ENCODE data around the gene NOS1AP. TPM values are rescaled to one million over a fixed set of nuclear protein-coding genes. Genes with fewer than 3 reads are reported as not detected.

Gene NOS1AP
- total RNA-seq, 1 experiment from 2014 or later: 9.9 TPM

GRCh38 chr1:162206300-162206699, 136.8 kb downstream of the NOS1AP start:
- CTCF ChIA-PET: interaction anchor here (0.5 to 2.4 kb wide), 4 partner anchors 24 to 125 kb away, joined by 3 to 8 read pairs (median 4); no protein-coding TSS in a partner anchor
- no peak for DNase-seq
- intact Hi-C loops (cut with micrococcal nuclease; ENCODE audit: unreplicated experiment): no loop called here
- peaks cover 5% of the 10 kb centered on the region for H3K36me3 Mint-ChIP-seq (ENCODE audit: insufficient read depth, unreplicated experiment)
- peak overlapping the region; percentile 53 for H3K4me3 Mint-ChIP-seq (ENCODE audit: low read depth, unreplicated experiment)
- peak overlapping the region; percentile 26 for H3K27ac Mint-ChIP-seq (ENCODE audit: unreplicated experiment)
- TF ChIP-seq, protein P1, sequence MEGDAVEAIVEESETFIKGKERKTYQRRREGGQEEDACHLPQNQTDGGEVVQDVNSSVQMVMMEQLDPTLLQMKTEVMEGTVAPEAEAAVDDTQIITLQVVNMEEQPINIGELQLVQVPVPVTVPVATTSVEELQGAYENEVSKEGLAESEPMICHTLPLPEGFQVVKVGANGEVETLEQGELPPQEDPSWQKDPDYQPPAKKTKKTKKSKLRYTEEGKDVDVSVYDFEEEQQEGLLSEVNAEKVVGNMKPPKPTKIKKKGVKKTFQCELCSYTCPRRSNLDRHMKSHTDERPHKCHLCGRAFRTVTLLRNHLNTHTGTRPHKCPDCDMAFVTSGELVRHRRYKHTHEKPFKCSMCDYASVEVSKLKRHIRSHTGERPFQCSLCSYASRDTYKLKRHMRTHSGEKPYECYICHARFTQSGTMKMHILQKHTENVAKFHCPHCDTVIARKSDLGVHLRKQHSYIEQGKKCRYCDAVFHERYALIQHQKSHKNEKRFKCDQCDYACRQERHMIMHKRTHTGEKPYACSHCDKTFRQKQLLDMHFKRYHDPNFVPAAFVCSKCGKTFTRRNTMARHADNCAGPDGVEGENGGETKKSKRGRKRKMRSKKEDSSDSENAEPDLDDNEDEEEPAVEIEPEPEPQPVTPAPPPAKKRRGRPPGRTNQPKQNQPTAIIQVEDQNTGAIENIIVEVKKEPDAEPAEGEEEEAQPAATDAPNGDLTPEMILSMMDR (IDR thresholded peaks at IDR 0.05; ENCODE audit: unreplicated experiment): no peak
- H3K27me3 Mint-ChIP-seq (ENCODE audit: unreplicated experiment): peaks cover 17% of the 10 kb centered on the region
- no TSS peak for BruUV-seq (replicated peaks)
- H3K9me3 Mint-ChIP-seq (ENCODE audit: low read depth, unreplicated experiment): no peaks in the 10 kb centered on the region
- peaks cover 31% of the 10 kb centered on the region for H3K4me1 Mint-ChIP-seq (ENCODE audit: low read depth, unreplicated experiment)

- Mint-ChIP-seq H3K27ac (ENCODE audit: unreplicated experiment) (peak overlapping the region; percentile 26), H3K36me3 (ENCODE audit: insufficient read depth, unreplicated experiment) (peaks cover 5% of the 10 kb centered on the region), H3K9me3 (ENCODE audit: low read depth, unreplicated experiment) (no peaks in the 10 kb centered on the region), H3K27me3 (ENCODE audit: unreplicated experiment) (peaks cover 17% of the 10 kb centered on the region), H3K4me1 (ENCODE audit: low read depth, unreplicated experiment) (peaks cover 38% of the 10 kb centered on the region), H3K4me3 (ENCODE audit: low read depth, unreplicated experiment) (peak overlapping the region; percentile 53)
- intact Hi-C loops (cut with micrococcal nuclease; ENCODE audit: unreplicated experiment): no loop called here
- peak; percentile 74 for DNase-seq
- TF ChIP-seq, protein P1 (IDR thresholded peaks at IDR 0.05; ENCODE audit: unreplicated experiment): no peak
- BruUV-seq (replicated peaks): no TSS peak
- CTCF ChIA-PET: interaction anchor here (0.5 to 2.4 kb wide), 9 partner anchors 15 to 1977 kb away, joined by 3 to 11 read pairs (median 3); partner anchors contain the start of gene NOS1AP
These were observed 137.5 kb downstream of the NOS1AP start for GRCh38 chr1:162206749-162207635.

- H3K9me3 Mint-ChIP-seq (ENCODE audit: low read depth, unreplicated experiment): no peaks in the 10 kb centered on the region
- TF ChIP-seq, protein P1 (IDR thresholded peaks at IDR 0.05; ENCODE audit: unreplicated experiment): no peak
- H3K4me3 Mint-ChIP-seq (ENCODE audit: low read depth, unreplicated experiment): no peak overlapping the region
- BruUV-seq (replicated peaks): no TSS peak
- CTCF ChIA-PET: interaction anchor here (0.8 to 2.4 kb wide), 7 partner anchors 14 to 184 kb away, joined by 3 to 11 read pairs (median 4); partner anchors contain the start of gene NOS1AP
- intact Hi-C loops (cut with micrococcal nuclease; ENCODE audit: unreplicated experiment): no loop called here
- peaks cover 5% of the 10 kb centered on the region for H3K36me3 Mint-ChIP-seq (ENCODE audit: insufficient read depth, unreplicated experiment)
- peaks cover 47% of the 10 kb centered on the region for H3K4me1 Mint-ChIP-seq (ENCODE audit: low read depth, unreplicated experiment)
- DNase-seq: no peak
- peaks cover 17% of the 10 kb centered on the region for H3K27me3 Mint-ChIP-seq (ENCODE audit: unreplicated experiment)
- no peak overlapping the region for H3K27ac Mint-ChIP-seq (ENCODE audit: unreplicated experiment)
These were observed 138.4 kb downstream of the NOS1AP start for GRCh38 chr1:162207862-162208261.

GRCh38 chr1:162210196-162210595, 140.7 kb downstream of the NOS1AP start:
- TF ChIP-seq, protein P1 (IDR thresholded peaks at IDR 0.05; ENCODE audit: unreplicated experiment): no peak
- Mint-ChIP-seq H3K9me3 (ENCODE audit: low read depth, unreplicated experiment) (no peaks in the 10 kb centered on the region), H3K27ac (ENCODE audit: unreplicated experiment) (no peak overlapping the region), H3K4me1 (ENCODE audit: low read depth, unreplicated experiment) (peaks cover 70% of the 10 kb centered on the region), H3K36me3 (ENCODE audit: insufficient read depth, unreplicated experiment) (peaks cover 13% of the 10 kb centered on the region), H3K4me3 (ENCODE audit: low read depth, unreplicated experiment) (no peak overlapping the region), H3K27me3 (ENCODE audit: unreplicated experiment) (no peaks in the 10 kb centered on the region)
- CTCF ChIA-PET: no interaction called here
- no TSS peak for BruUV-seq (replicated peaks)
- intact Hi-C loops (cut with micrococcal nuclease; ENCODE audit: unreplicated experiment): loop anchor here (5.0 kb wide), 1 partner anchor 73 kb away; no protein-coding TSS in a partner anchor
- DNase-seq: no peak

Measured in Calu3 (cell line).